ENCODE data around the gene DNTTIP2. TPM values are rescaled to one million over a fixed set of nuclear protein-coding genes. Genes with fewer than 3 reads are reported as not detected.

DNTTIP2 gene
- total RNA-seq, 1 experiment from 2014 or later, result 57.7 TPM

DNA sequence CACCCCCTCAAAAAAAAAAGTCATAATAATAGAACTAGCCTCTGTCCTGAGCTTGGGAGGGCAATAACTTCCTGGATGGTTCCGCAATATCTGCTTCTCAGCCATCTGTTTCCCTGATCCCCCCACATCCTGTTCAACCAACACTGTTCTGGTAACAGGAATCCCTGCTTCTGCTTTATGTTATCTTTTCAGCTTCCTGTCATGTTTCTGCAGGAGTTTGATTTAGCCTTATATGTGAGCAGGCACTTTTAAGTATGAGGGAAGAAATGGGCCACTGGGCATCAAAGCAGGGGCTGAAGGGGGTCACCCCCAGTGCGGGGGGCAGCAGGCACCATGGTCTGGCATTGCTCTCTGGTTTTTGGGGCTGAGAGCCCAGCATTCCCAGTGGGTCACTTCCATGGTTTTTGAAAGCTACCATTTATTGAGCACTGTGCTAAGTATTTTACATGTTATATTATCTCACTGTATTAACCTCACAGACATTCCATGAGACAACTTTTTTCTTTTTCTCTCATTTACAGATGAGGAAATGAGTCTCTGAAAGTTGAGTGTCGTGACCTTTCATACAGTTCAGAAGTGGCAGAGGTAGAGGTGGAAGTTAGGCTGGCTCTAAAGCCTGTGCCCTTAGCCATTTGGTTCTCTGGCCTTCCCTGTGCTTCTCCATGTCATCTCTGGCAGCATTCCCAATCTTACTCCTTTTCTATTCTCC lies 61.9 kb downstream of the DNTTIP2 start:
- DNase-seq (ENCODE audit: extremely low read depth, low read depth), result no peak

Small RNA genes lying within 50 kb of the gene (small RNA-seq; reads per million reads assigned to genes)
- gene AL117351.2 (0 reads per million in 2 experiments), gene MIR760 (0.02 to 0.29 reads per million in 2 experiments)

Other genes with a start within 250 kb of the DNTTIP2 start
- 69.1 and 69.3 TPM in 2 replicates for gene BCAR3, start 197.4 kb downstream of the DNTTIP2 start, total RNA-seq (2014; rRNA removed; shearing (Covaris generic))
- 89.8 and 95.4 TPM in 2 replicates for gene GCLM, start 30.2 kb upstream of the DNTTIP2 start, total RNA-seq (2014; rRNA removed; shearing (Covaris generic))
- 0.09 TPM in 1 of 2 replicates, not detected in the other for gene ABCA4, start 241.9 kb upstream of the DNTTIP2 start, total RNA-seq (2014; rRNA removed; shearing (Covaris generic))